Stimulated activated CD8-positive, alpha-beta memory T cell treated with anti-CD3 and anti-CD28 coated beads, Interleukin-2, amount 100 ng/mL, for 48 hours (primary cell): ENCODE data around the gene GRIA3.
"Not testable (repeated sequence)": the region's sequence is repeated elsewhere in the genome, so short reads cannot be mapped to it uniquely, and the experiment has no call there.

Source experiments
- DNase-seq, 2 donors: peaks; one replicate each; pipeline ENCODE4 v3.0.0-alpha.2; 2020; ENCODE audit warnings: low read depth in 2 of 2

The GRIA3 gene

GRCh38 chrX:123464709-123465108 is 280.6 kb downstream of the GRIA3 start:
- DNase-seq = no peak

- DNase-seq = no peak
These were observed 284.4 kb downstream of the GRIA3 start for GRCh38 chrX:123468481-123468880.

- DNase-seq = no peak
These were observed 291.1 kb downstream of the GRIA3 start for GRCh38 chrX:123475068-123475724.

- DNase-seq = no peak
These were observed 292.6 kb downstream of the GRIA3 start for GRCh38 chrX:123476611-123477219.

- no peak for DNase-seq
These were observed 293.6 kb downstream of the GRIA3 start for GRCh38 chrX:123477673-123478072.

GRCh38 chrX:123481913-123482851 is 298.1 kb downstream of the GRIA3 start:
- no peak for DNase-seq

- no peak for DNase-seq
These were observed 302.2 kb downstream of the GRIA3 start for GRCh38 chrX:123486297-123486696.

GRCh38 chrX:123487236-123487635 is 303.2 kb downstream of the GRIA3 start:
- DNase-seq = no peak

GRCh38 chrX:123487669-123488068 is 303.6 kb downstream of the GRIA3 start:
- DNase-seq = no peak

GRCh38 chrX:123489011-123489410 is 304.9 kb downstream of the GRIA3 start:
- DNase-seq = no peak

- DNase-seq = no peak
These were observed 309.8 kb downstream of the GRIA3 start for GRCh38 chrX:123493857-123494256.

- DNase-seq = no peak
These were observed 315.7 kb downstream of the GRIA3 start for GRCh38 chrX:123499787-123500186.

- no peak for DNase-seq
These were observed 320.0 kb downstream of the GRIA3 start for GRCh38 chrX:123504047-123504446.

GRCh38 chrX:123504630-123505270 is 320.7 kb downstream of the GRIA3 start:
- DNase-seq = no peak

- DNase-seq = no peak
These were observed 329.7 kb downstream of the GRIA3 start for GRCh38 chrX:123513585-123514278.

- DNase-seq = not testable (repeated sequence)
These were observed 330.2 kb downstream of the GRIA3 start for GRCh38 chrX:123514279-123514640.

- no peak for DNase-seq
These were observed 334.7 kb downstream of the GRIA3 start for GRCh38 chrX:123518791-123519190.

- no peak for DNase-seq
These were observed 341.1 kb downstream of the GRIA3 start for GRCh38 chrX:123525123-123525725.

- not testable (repeated sequence) for DNase-seq
These were observed 346.6 kb downstream of the GRIA3 start for GRCh38 chrX:123530726-123531125.
